Glomerular visceral epithelial cell (primary cell): ENCODE measurements around the gene C1orf141.
A peak's percentile ranks its signal among the peaks of the same experiment; 100 is the strongest.
"Not testable (repeated sequence)": the region's sequence is repeated elsewhere in the genome, so short reads cannot be mapped to it uniquely, and the experiment has no call there.

Source experiments
- DNase-seq: peaks from one replicate; pipeline ENCODE4 v3.0.0-alpha.2; 2016; ENCODE audit errors: extremely low spot score

C1orf141 gene

GRCh38 chr1:67085326-67085725 lies 49.4 kb downstream of the C1orf141 start:
- DNase-seq, result no peak

GRCh38 chr1:67084765-67085318 lies 49.9 kb downstream of the C1orf141 start:
- no peak for DNase-seq

GRCh38 chr1:67078291-67078690 lies 56.5 kb downstream of the C1orf141 start:
- no peak for DNase-seq

GRCh38 chr1:67077593-67077992 lies 57.2 kb downstream of the C1orf141 start:
- DNase-seq, result no peak

GRCh38 chr1:67072749-67073148 lies 62.0 kb downstream of the C1orf141 start:
- no peak for DNase-seq

- not testable (repeated sequence) for DNase-seq
Observed at GRCh38 chr1:67067655-67068054, 67.1 kb downstream of the C1orf141 start.

- no peak for DNase-seq
Observed at GRCh38 chr1:67062412-67062811, 72.4 kb downstream of the C1orf141 start.

GRCh38 chr1:67061266-67061665 lies 73.5 kb downstream of the C1orf141 start:
- DNase-seq, result no peak

GRCh38 chr1:67060811-67061218 lies 74.0 kb downstream of the C1orf141 start:
- DNase-seq, result peak; percentile 89

GRCh38 chr1:67059346-67059745 lies 75.4 kb downstream of the C1orf141 start:
- no peak for DNase-seq

GRCh38 chr1:67058761-67059160 lies 76.0 kb downstream of the C1orf141 start:
- DNase-seq, result no peak

- no peak for DNase-seq
Observed at GRCh38 chr1:67058242-67058641, 76.5 kb downstream of the C1orf141 start.

- peak; percentile 61 for DNase-seq
Observed at GRCh38 chr1:67053785-67054772, 80.7 kb downstream of the C1orf141 start, which contains the start of gene SLC35D1. Gene SLC35D1, minus strand, starts transcription at chr1:67054148. Its CDS starts 135 bp downstream, at chr1:67054013.

- DNase-seq, result no peak
Observed at GRCh38 chr1:67053535-67053784, 81.3 kb downstream of the C1orf141 start.

GRCh38 chr1:67052741-67053534 lies 81.8 kb downstream of the C1orf141 start:
- DNase-seq, result peak; percentile 33

GRCh38 chr1:67051196-67051595 lies 83.6 kb downstream of the C1orf141 start:
- no peak for DNase-seq

- DNase-seq, result no peak
Observed at GRCh38 chr1:67044631-67045270, 90.0 kb downstream of the C1orf141 start.

GRCh38 chr1:67043366-67043765 lies 91.4 kb downstream of the C1orf141 start:
- no peak for DNase-seq
